ENCODE measurements around the gene ECSIT. TPM values are rescaled to one million over a fixed set of nuclear protein-coding genes. Genes with fewer than 3 reads are reported as not detected.

ECSIT gene
- polyA plus RNA-seq, 2 of the 4 experiments (the other 2 are of a cell fraction), result 23.0 to 29.7 TPM

- Histone ChIP-seq H3K27ac (no peak overlapping the region), H3K4me3 (no peak overlapping the region), H3K4me2 (no peak overlapping the region), H3K9me3 (no peaks in the 10 kb centered on the region), H3K4me1 (peaks cover 10% of the 10 kb centered on the region; the same call in 1 of the 3 replicates)
- TF ChIP-seq HOXB13 (CRISPR knock-in tag; IDR thresholded peaks at IDR 0.05; ENCODE audit: low read depth) (no peak), SMC3 (IDR thresholded peaks at IDR 0.05) (no peak), HOXB5 (CRISPR knock-in tag; IDR thresholded peaks at IDR 0.05) (no peak), EHMT2 (IDR thresholded peaks at IDR 0.05; ENCODE audit: low read depth) (no peak), TFCP2L1 (CRISPR knock-in tag; IDR thresholded peaks at IDR 0.05) (no peak), KDM1A (IDR thresholded peaks at IDR 0.05; ENCODE audit: low read depth) (no peak; the same call in 1 of the 2 replicates), CBX2 (IDR thresholded peaks at IDR 0.05; ENCODE audit: borderline replicate concordance, low read depth) (no peak), CHD4 (IDR thresholded peaks at IDR 0.05; ENCODE audit: borderline replicate concordance) (no peak), JUNB (IDR thresholded peaks at IDR 0.05) (no peak), MAZ (IDR thresholded peaks at IDR 0.05; ENCODE audit: borderline replicate concordance, low read depth, low read length) (no peak), MYC (IDR thresholded peaks at IDR 0.05; ENCODE audit: borderline replicate concordance, low read length) (no peak), HDAC2 (IDR thresholded peaks at IDR 0.05) (no peak)
- TF ChIP-seq, protein P1, sequence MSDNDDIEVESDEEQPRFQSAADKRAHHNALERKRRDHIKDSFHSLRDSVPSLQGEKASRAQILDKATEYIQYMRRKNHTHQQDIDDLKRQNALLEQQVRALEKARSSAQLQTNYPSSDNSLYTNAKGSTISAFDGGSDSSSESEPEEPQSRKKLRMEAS (IDR thresholded peaks at IDR 0.05), result no peak
- 86% methylated on average over 2 of the region's 3 CpGs for WGBS (ENCODE audit: missing lambda C conversion rate)
- CTCF ChIA-PET, result interaction anchor here (1.0 kb wide), 1 partner anchor 18 kb away, joined by 3 read pairs; the partner anchor contains the start of gene ELOF1
- no peak for FAIRE-seq
- no peak for DNase-seq (ENCODE audit: low read depth in 1 of 2, low spot score in 1 of 2)
- POLR2A ChIA-PET, result no interaction called here
- ATAC-seq, result no peak
These were observed 12.3 kb upstream of the ECSIT start for GRCh38 chr19:11541238-11541637.

DNA sequence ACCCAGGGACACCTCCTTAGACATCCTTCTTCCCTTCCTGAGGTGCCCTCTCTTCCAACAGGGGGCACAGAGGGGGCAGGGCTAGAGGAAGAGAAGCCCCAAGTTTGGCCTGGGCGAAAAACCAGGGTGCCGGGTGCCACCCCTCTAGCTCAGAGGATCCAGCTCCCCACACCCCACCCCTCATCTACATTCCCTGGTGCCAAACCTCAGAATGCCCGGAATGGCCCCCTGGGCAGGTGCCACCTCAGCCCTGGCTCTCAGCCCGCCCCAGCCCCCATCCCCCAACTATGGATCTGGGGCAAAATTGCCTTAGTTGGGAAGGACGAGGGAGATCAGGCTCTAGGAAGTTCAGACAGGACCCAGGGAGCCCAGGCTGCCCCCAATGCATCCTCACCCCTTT, 11.7 kb upstream of the ECSIT start:
- DNase-seq (ENCODE audit: low read depth in 1 of 2, low spot score in 1 of 2) (no peak), ATAC-seq (no peak), FAIRE-seq (no peak)
- Histone ChIP-seq H3K4me3 (no peak overlapping the region), H3K27ac (no peak overlapping the region), H3K4me1 (peaks cover 12% of the 10 kb centered on the region; the same call in 2 of the 3 replicates), H3K4me2 (no peak overlapping the region), H3K9me3 (no peaks in the 10 kb centered on the region)
- 78% methylated on average over 2 of the region's 5 CpGs for WGBS (ENCODE audit: missing lambda C conversion rate)
- ChIA-PET CTCF (interaction anchor here (1.0 kb wide), 1 partner anchor 18 kb away, joined by 3 read pairs; the partner anchor contains the start of gene ELOF1), POLR2A (no interaction called here)
- TF ChIP-seq EHMT2 (IDR thresholded peaks at IDR 0.05; ENCODE audit: low read depth), result no peak
- TF ChIP-seq NPAS2 (CRISPR knock-in tag; IDR thresholded peaks at IDR 0.05; ENCODE audit: borderline replicate concordance), result no peak
- TF ChIP-seq FOSL2 (IDR thresholded peaks at IDR 0.05), result no peak
- no peak for TF ChIP-seq FOSL2 (CRISPR knock-in tag; IDR thresholded peaks at IDR 0.05)
- TF ChIP-seq ESRRA (IDR thresholded peaks at IDR 0.05; ENCODE audit: borderline replicate concordance, low read length), result no peak
- no peak for TF ChIP-seq JUNB (IDR thresholded peaks at IDR 0.05)
- no peak for TF ChIP-seq SMC3 (IDR thresholded peaks at IDR 0.05)
- TF ChIP-seq HOXB13 (CRISPR knock-in tag; IDR thresholded peaks at IDR 0.05; ENCODE audit: low read depth), result no peak
- no peak for TF ChIP-seq TFCP2L1 (CRISPR knock-in tag; IDR thresholded peaks at IDR 0.05)
- no peak for TF ChIP-seq BHLHE40 (IDR thresholded peaks at IDR 0.05; ENCODE audit: low read depth, low read length)
- TF ChIP-seq, protein P2, sequence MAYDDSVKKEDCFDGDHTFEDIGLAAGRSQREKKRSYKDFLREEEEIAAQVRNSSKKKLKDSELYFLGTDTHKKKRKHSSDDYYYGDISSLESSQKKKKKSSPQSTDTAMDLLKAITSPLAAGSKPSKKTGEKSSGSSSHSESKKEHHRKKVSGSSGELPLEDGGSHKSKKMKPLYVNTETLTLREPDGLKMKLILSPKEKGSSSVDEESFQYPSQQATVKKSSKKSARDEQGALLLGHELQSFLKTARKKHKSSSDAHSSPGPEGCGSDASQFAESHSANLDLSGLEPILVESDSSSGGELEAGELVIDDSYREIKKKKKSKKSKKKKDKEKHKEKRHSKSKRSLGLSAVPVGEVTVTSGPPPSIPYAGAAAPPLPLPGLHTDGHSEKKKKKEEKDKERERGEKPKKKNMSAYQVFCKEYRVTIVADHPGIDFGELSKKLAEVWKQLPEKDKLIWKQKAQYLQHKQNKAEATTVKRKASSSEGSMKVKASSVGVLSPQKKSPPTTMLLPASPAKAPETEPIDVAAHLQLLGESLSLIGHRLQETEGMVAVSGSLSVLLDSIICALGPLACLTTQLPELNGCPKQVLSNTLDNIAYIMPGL (CRISPR knock-in tag; IDR thresholded peaks at IDR 0.05; ENCODE audit: borderline replicate concordance), result no peak
- no peak for TF ChIP-seq ZFP36 (IDR thresholded peaks at IDR 0.05; ENCODE audit: borderline replicate concordance, partially characterized antibody)
- no peak for TF ChIP-seq MYC (IDR thresholded peaks at IDR 0.05; ENCODE audit: borderline replicate concordance, low read length)
- no peak for TF ChIP-seq FOSB (CRISPR knock-in tag; IDR thresholded peaks at IDR 0.05)
- no peak for TF ChIP-seq CEBPB (IDR thresholded peaks at IDR 0.05)
- TF ChIP-seq ELK1 (IDR thresholded peaks at IDR 0.05; ENCODE audit: low read depth, low read length), result no peak
